NT2/D1 (cell line): ENCODE data around the gene C5orf22.

ENCODE experiments used
- DNase-seq: peaks from one replicate; pipeline ENCODE4 v3.0.0-alpha.2; 2011; ENCODE audit warnings: low read depth, low spot score
- H3K27me3 ChIP-seq: 2 replicates; pipeline ENCODE4 v1.6.0; 2011; ENCODE audit warnings: mild to moderate bottlenecking; ENCODE audit not compliant: insufficient read length, insufficient read depth
- H3K36me3 ChIP-seq: 2 replicates; pipeline ENCODE4 v1.6.1; 2011; ENCODE audit warnings: mild to moderate bottlenecking, low read length, mixed read lengths; ENCODE audit not compliant: insufficient read depth, insufficient read length
- H3K4me1 ChIP-seq: 2 replicates; pipeline ENCODE4 v1.5.1; 2011; ENCODE audit not compliant: insufficient read depth, insufficient read length
- H3K4me3 ChIP-seq: 2 replicates; pipeline ENCODE4 v1.5.1; 2011; ENCODE audit warnings: low read depth; ENCODE audit not compliant: insufficient read length
- H3K9ac ChIP-seq: 2 replicates; pipeline ENCODE4 v1.6.0; 2011; ENCODE audit warnings: low read depth; ENCODE audit not compliant: insufficient read length
- H3K9me3 ChIP-seq: 2 replicates; pipeline ENCODE4 v1.5.1; 2011; ENCODE audit warnings: mild to moderate bottlenecking, low read length; ENCODE audit not compliant: insufficient read depth
- SUZ12 ChIP-seq: IDR thresholded peaks from 2 replicates; pipeline ENCODE4 v1.6.1; 2011; ENCODE audit not compliant: insufficient read length, insufficient read depth; ENCODE audit errors: extremely low read depth
- YY1 ChIP-seq: IDR thresholded peaks from 2 replicates; pipeline ENCODE4 v1.6.1; 2011; ENCODE audit not compliant: insufficient read length, insufficient read depth
- ZNF274 ChIP-seq: IDR thresholded peaks from 2 replicates; pipeline ENCODE4 v1.6.1; 2011; ENCODE audit warnings: mild to moderate bottlenecking, low read depth, low read length

The C5orf22 gene

DNA sequence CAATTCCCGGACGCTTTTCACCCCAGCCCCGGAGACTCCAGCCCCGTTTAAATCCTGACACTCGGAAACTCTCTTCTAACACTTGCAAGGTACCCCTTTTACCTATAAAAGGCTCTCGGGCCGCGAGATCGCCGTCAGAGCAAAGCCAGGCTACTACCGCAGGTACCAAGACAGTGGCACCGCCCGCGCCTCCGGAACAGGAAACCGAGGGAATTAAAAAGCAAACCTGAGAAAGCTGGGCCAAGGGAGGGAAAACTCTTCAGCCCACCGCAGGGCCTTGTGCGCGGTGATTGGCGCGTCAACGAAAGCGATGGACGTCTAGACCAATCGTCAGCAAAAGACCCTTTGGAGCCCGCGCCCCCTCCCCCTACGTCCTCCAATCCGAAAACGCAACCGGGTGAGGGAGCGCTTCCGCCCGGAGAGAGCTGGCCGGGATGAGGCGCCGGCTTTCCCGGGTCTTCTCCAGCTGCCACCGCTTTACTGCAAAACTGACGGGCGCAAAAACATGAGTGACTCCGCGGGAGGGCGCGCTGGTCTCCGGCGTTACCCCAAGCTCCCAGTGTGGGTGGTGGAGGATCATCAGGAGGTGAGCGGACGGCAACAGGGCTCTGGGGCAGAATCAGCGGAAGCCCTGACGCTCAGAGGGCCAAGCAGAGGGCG, at the start of gene C5orf22, which contains the start of gene DROSHA:
Gene C5orf22, plus strand, starts transcription at position 414 of the 660 bp plus-strand sequence. Its CDS starts 92 bp downstream, at position 506.
Gene DROSHA, minus strand, starts transcription at position 206 of the 660 bp plus-strand sequence. CDS start 3,034 bp downstream, outside the sequence.
- Histone ChIP-seq H3K9me3 (no peaks in the 10 kb centered on the region), H3K4me1 (no peaks in the 10 kb centered on the region), H3K27me3 (no peaks in the 10 kb centered on the region), H3K36me3 (peaks cover 63% of the 10 kb centered on the region), H3K4me3 (peak within 1 kb of the TSS; percentile 88), H3K9ac (peak within 1 kb of the TSS; percentile 85)
- DNase-seq, result peak; percentile 91
- TF ChIP-seq YY1, result no peak
- TF ChIP-seq ZNF274, result no peak
- no peak for TF ChIP-seq SUZ12

DNA sequence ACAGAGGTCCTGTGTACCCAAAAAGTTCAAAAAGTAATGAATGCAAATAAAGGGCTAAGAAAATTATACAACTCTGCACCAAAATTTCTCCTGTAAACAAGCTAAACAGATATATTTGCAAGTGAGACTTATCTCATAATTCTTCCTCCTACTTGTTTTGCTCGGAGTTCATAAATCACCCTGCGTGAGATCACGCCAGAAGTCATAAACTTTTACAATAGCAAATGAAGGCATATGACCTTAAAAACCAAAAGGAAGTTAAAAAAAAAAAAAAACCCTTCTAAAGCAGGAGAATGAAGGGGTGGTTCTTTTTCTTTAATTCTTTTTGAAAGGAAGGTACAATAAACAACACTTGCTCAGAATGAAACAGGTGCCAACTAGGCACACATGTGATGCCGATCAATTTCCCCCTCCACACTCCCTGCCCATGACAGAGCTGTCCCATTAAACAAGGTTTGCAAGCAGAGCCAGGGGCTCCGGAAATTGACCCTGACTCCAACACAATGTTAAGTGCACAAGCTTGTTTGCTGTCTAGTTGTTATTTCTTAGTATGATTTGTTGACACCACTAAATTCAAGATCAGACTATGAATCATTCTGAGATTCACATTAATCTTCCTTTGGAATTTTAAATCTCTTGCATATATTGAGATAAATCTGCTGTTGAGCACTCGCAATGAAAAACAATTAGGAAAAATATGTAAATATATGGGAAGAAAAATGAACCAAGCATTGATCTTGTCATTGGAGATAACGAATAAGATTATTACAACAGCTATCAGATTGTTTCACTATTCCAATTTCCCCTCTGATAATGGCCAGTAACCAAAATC, 46.5 kb upstream of the C5orf22 start:
- Histone ChIP-seq H3K9ac (no peak overlapping the region), H3K36me3 (peaks cover 62% of the 10 kb centered on the region), H3K4me1 (no peaks in the 10 kb centered on the region), H3K9me3 (no peaks in the 10 kb centered on the region), H3K27me3 (no peaks in the 10 kb centered on the region), H3K4me3 (no peak overlapping the region)
- no peak for DNase-seq
- no peak for TF ChIP-seq ZNF274
- no peak for TF ChIP-seq YY1
- no peak for TF ChIP-seq SUZ12

DNA sequence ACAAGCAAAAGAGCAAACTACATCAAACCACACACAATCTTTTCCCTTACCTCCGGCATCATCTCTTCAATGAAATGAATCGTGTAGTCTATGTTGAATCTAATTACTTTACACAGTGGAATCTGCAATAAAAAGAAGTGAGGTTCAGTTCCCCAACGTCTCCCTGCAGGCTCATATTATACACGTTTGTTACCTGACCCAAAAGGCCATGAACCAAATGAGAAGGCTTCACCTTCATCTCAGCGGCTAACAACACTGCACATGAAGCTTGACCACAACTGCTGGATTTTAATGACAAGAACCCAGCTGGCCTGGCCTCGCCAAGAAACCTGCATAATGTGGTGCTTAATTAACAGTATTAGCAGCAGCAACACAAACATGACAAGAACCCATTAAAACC, 45.7 kb upstream of the C5orf22 start:
- Histone ChIP-seq H3K9ac (no peak overlapping the region), H3K4me1 (no peaks in the 10 kb centered on the region), H3K36me3 (peaks cover 58% of the 10 kb centered on the region), H3K9me3 (no peaks in the 10 kb centered on the region), H3K27me3 (no peaks in the 10 kb centered on the region), H3K4me3 (no peak overlapping the region)
- TF ChIP-seq YY1 (no peak), ZNF274 (no peak), SUZ12 (no peak)
- no peak for DNase-seq

DNA sequence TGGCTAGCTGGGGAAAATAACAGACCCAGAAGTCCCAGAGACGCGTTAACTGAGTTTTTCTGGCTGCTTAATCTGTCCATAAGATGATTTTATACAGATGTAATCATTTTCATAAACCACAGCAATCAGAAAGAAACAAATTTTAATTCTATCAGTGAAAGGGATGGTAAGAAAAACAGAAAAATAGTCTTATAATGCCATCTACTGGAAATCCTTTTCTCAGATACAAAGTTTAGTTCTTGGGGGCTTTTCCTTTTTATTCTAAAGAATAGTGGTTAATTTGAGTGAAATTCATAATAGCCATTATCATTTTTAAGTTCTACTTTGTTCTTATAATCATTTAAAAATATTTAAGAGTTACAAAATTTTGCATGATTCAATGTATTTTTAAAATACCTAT, 44.6 kb upstream of the C5orf22 start:
- Histone ChIP-seq H3K27me3 (no peaks in the 10 kb centered on the region), H3K4me3 (no peak overlapping the region), H3K4me1 (no peaks in the 10 kb centered on the region), H3K9me3 (no peaks in the 10 kb centered on the region), H3K9ac (no peak overlapping the region), H3K36me3 (peaks cover 54% of the 10 kb centered on the region)
- no peak for DNase-seq
- TF ChIP-seq SUZ12 (no peak), YY1 (no peak), ZNF274 (no peak)

DNA sequence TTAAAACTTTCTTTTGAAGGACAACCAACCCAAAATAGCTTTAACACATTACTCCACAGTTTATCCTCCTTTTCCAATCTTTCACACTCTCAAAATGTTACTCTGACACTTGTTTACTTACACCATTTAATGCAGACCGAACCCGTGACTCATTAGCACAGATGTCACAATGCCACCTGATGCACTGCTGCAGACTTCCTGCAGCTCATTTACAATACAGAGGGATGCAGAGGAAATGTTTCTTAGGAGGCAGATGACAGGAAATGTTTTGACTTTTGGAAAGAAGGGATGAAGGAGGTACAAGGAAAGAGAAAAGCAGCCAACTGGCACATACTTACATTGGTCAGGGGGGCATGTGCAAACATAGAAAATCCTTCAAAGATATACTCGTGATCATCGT, 39.2 kb upstream of the C5orf22 start:
- no peak for TF ChIP-seq YY1
- no peak for TF ChIP-seq ZNF274
- no peak for TF ChIP-seq SUZ12

DNA sequence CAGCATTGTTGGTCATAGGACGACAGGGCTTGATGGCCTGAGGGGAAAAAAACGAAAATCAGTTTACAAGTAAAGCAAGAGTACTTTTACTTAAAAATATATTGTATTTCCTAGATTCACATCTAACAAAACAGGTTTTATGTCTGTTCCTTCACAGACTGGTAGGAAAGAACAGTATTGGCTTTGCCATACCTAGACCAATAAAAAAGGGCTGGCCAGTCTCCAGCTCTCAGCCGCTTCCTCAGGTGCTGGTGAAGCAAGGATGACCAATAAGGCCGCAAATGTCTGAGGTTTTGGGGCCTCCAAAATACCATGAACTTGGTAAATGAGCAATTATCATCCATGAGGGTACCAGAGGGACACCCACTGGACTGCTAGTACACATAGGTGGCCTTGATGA, 36.8 kb upstream of the C5orf22 start:
- TF ChIP-seq SUZ12 (no peak), ZNF274 (no peak), YY1 (no peak)
- no peak overlapping the region for H3K9ac ChIP-seq
- DNase-seq, result no peak
- no peak overlapping the region for H3K4me3 ChIP-seq
- no peaks in the 10 kb centered on the region for H3K4me1 ChIP-seq
- no peaks in the 10 kb centered on the region for H3K27me3 ChIP-seq
- no peaks in the 10 kb centered on the region for H3K9me3 ChIP-seq
- peaks cover 74% of the 10 kb centered on the region for H3K36me3 ChIP-seq

More for the DNA sequence above, 39.2 kb upstream of the C5orf22 start:
- Histone ChIP-seq H3K9me3 (no peaks in the 10 kb centered on the region), H3K4me1 (no peaks in the 10 kb centered on the region), H3K4me3 (no peak overlapping the region), H3K9ac (no peak overlapping the region), H3K36me3 (peaks cover 70% of the 10 kb centered on the region), H3K27me3 (no peaks in the 10 kb centered on the region)
- DNase-seq, result peak; percentile 6

DNA sequence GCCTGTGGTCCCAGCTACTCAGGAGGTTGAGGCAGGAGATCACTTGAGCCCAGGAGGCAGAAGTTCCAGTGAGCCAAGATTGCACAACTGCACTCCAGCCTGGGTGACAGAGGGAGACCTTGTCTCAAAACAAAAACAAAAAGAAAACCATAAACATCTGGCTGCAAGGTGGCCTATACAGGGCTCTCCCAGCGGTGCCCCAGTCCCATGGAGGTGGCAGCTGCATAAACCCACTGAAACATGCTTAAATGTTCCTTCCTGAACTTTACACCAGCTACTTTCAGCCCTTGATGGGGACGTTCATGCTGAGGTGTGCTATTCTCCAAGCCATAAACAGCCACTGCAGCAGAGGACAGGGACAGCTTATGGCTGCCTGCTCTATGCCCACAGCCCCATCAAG, 35.8 kb upstream of the C5orf22 start:
- TF ChIP-seq YY1, result no peak
- no peak for TF ChIP-seq SUZ12
- no peak for TF ChIP-seq ZNF274
- Histone ChIP-seq H3K27me3 (no peaks in the 10 kb centered on the region), H3K4me3 (no peak overlapping the region), H3K4me1 (no peaks in the 10 kb centered on the region), H3K36me3 (peaks cover 83% of the 10 kb centered on the region), H3K9ac (no peak overlapping the region), H3K9me3 (no peaks in the 10 kb centered on the region)
- no peak for DNase-seq
